Measurements from ENCODE around the gene MED26.

Gene MED26

GRCh38 chr19:16525751-16526481, 102.1 kb downstream of the MED26 start:
- H3K4me3 ChIP-seq (replicated peaks in 1 of 2; ENCODE audit: low read depth in 2 of 2, low read length in 2 of 2) = no peak overlapping the region
- TF ChIP-seq CTCF (IDR thresholded peaks at IDR 0.05; ENCODE audit: low read depth, low read length) = no peak
- DNase-seq (ENCODE audit: low read depth in 2 of 2) = no peak

- no peak for DNase-seq (ENCODE audit: low read depth in 2 of 2)
- H3K4me3 ChIP-seq (replicated peaks in 1 of 2; ENCODE audit: low read depth in 2 of 2, low read length in 2 of 2) = no peak overlapping the region
- no peak for TF ChIP-seq CTCF (IDR thresholded peaks at IDR 0.05; ENCODE audit: low read depth, low read length)
Measured at GRCh38 chr19:16524991-16525734, 102.8 kb downstream of the MED26 start.

Measured in cardiac fibroblast (primary cell).